ENCODE data around the gene AHCTF1.
"Not testable (repeated sequence)": the region's sequence is repeated elsewhere in the genome, so short reads cannot be mapped to it uniquely, and the experiment has no call there.

Gene AHCTF1

GRCh38 chr1:246933893-246934292 lies 2.1 kb upstream of the AHCTF1 start:
- Histone ChIP-seq H3K9me3 (ENCODE audit: control insufficient read depth, insufficient read depth, low read length) (no peaks in the 10 kb centered on the region), H3K36me3 (ENCODE audit: insufficient read depth, low read length) (no peaks in the 10 kb centered on the region; the same call in 1 of the 2 replicates), H3K9ac (ENCODE audit: low read depth, low read length) (no peak overlapping the region), H3K4me1 (ENCODE audit: insufficient read depth, low read length) (no peaks in the 10 kb centered on the region)

GRCh38 chr1:246932366-246932700 lies 585 bp upstream of the AHCTF1 start:
- H3K9ac ChIP-seq (ENCODE audit: low read depth, low read length): peak overlapping the region; percentile 96
- no peaks in the 10 kb centered on the region for H3K9me3 ChIP-seq (ENCODE audit: control insufficient read depth, insufficient read depth, low read length)
- no peaks in the 10 kb centered on the region; the same call in 1 of the 2 replicates for H3K36me3 ChIP-seq (ENCODE audit: insufficient read depth, low read length)
- no peaks in the 10 kb centered on the region for H3K4me1 ChIP-seq (ENCODE audit: insufficient read depth, low read length)

- Histone ChIP-seq H3K4me1 (ENCODE audit: insufficient read depth, low read length) (no peaks in the 10 kb centered on the region), H3K9me3 (ENCODE audit: control insufficient read depth, insufficient read depth, low read length) (no peaks in the 10 kb centered on the region), H3K9ac (ENCODE audit: low read depth, low read length) (peak overlapping the region; percentile 96), H3K36me3 (ENCODE audit: insufficient read depth, low read length) (no peaks in the 10 kb centered on the region; the same call in 1 of the 2 replicates)
Observed at GRCh38 chr1:246930830-246931548, 759 bp downstream of the AHCTF1 start.

GRCh38 chr1:246925997-246926626 lies 5.6 kb downstream of the AHCTF1 start:
- no peaks in the 10 kb centered on the region for H3K9me3 ChIP-seq (ENCODE audit: control insufficient read depth, insufficient read depth, low read length)
- no peaks in the 10 kb centered on the region for H3K36me3 ChIP-seq (ENCODE audit: insufficient read depth, low read length)
- no peaks in the 10 kb centered on the region for H3K4me1 ChIP-seq (ENCODE audit: insufficient read depth, low read length)
- H3K9ac ChIP-seq (ENCODE audit: low read depth, low read length): no peak overlapping the region

GRCh38 chr1:246923900-246924299 lies 7.8 kb downstream of the AHCTF1 start:
- H3K9ac ChIP-seq (ENCODE audit: low read depth, low read length): no peak overlapping the region
- H3K9me3 ChIP-seq (ENCODE audit: control insufficient read depth, insufficient read depth, low read length): no peaks in the 10 kb centered on the region
- H3K4me1 ChIP-seq (ENCODE audit: insufficient read depth, low read length): no peaks in the 10 kb centered on the region
- no peaks in the 10 kb centered on the region for H3K36me3 ChIP-seq (ENCODE audit: insufficient read depth, low read length)

- no peak overlapping the region for H3K9ac ChIP-seq (ENCODE audit: low read depth, low read length)
- H3K4me1 ChIP-seq (ENCODE audit: insufficient read depth, low read length): no peaks in the 10 kb centered on the region
- H3K9me3 ChIP-seq (ENCODE audit: control insufficient read depth, insufficient read depth, low read length): no peaks in the 10 kb centered on the region
- H3K36me3 ChIP-seq (ENCODE audit: insufficient read depth, low read length): no peaks in the 10 kb centered on the region
Observed at GRCh38 chr1:246923482-246923881, 8.3 kb downstream of the AHCTF1 start.

GRCh38 chr1:246921481-246921880 lies 10.3 kb downstream of the AHCTF1 start:
- H3K9ac ChIP-seq (ENCODE audit: low read depth, low read length): no peak overlapping the region
- no peaks in the 10 kb centered on the region for H3K36me3 ChIP-seq (ENCODE audit: insufficient read depth, low read length)
- no peaks in the 10 kb centered on the region for H3K9me3 ChIP-seq (ENCODE audit: control insufficient read depth, insufficient read depth, low read length)
- H3K4me1 ChIP-seq (ENCODE audit: insufficient read depth, low read length): no peaks in the 10 kb centered on the region

GRCh38 chr1:246919902-246920301 lies 11.8 kb downstream of the AHCTF1 start:
- no peaks in the 10 kb centered on the region for H3K4me1 ChIP-seq (ENCODE audit: insufficient read depth, low read length)
- no peak overlapping the region for H3K9ac ChIP-seq (ENCODE audit: low read depth, low read length)
- no peaks in the 10 kb centered on the region for H3K9me3 ChIP-seq (ENCODE audit: control insufficient read depth, insufficient read depth, low read length)
- H3K36me3 ChIP-seq (ENCODE audit: insufficient read depth, low read length): no peaks in the 10 kb centered on the region

- H3K9ac ChIP-seq (ENCODE audit: low read depth, low read length); H3K4me1 ChIP-seq (ENCODE audit: insufficient read depth, low read length); H3K9me3 ChIP-seq (ENCODE audit: control insufficient read depth, insufficient read depth, low read length); H3K36me3 ChIP-seq (ENCODE audit: insufficient read depth, low read length): not testable (repeated sequence)
Observed at GRCh38 chr1:246916026-246916923, 15.5 kb downstream of the AHCTF1 start.

GRCh38 chr1:246907472-246907871 lies 24.3 kb downstream of the AHCTF1 start:
- Histone ChIP-seq H3K4me1 (ENCODE audit: insufficient read depth, low read length) (no peaks in the 10 kb centered on the region), H3K9me3 (ENCODE audit: control insufficient read depth, insufficient read depth, low read length) (no peaks in the 10 kb centered on the region), H3K9ac (ENCODE audit: low read depth, low read length) (no peak overlapping the region), H3K36me3 (ENCODE audit: insufficient read depth, low read length) (peaks cover 28% of the 10 kb centered on the region)

- Histone ChIP-seq H3K4me1 (ENCODE audit: insufficient read depth, low read length) (no peaks in the 10 kb centered on the region), H3K9me3 (ENCODE audit: control insufficient read depth, insufficient read depth, low read length) (no peaks in the 10 kb centered on the region), H3K36me3 (ENCODE audit: insufficient read depth, low read length) (peaks cover 32% of the 10 kb centered on the region), H3K9ac (ENCODE audit: low read depth, low read length) (no peak overlapping the region)
Observed at GRCh38 chr1:246906833-246907232, 24.9 kb downstream of the AHCTF1 start.

GRCh38 chr1:246901874-246902273 lies 29.9 kb downstream of the AHCTF1 start:
- Histone ChIP-seq H3K4me1 (ENCODE audit: insufficient read depth, low read length) (no peaks in the 10 kb centered on the region), H3K36me3 (ENCODE audit: insufficient read depth, low read length) (peaks cover 34% of the 10 kb centered on the region), H3K9ac (ENCODE audit: low read depth, low read length) (no peak overlapping the region), H3K9me3 (ENCODE audit: control insufficient read depth, insufficient read depth, low read length) (no peaks in the 10 kb centered on the region)

- H3K36me3 ChIP-seq (ENCODE audit: insufficient read depth, low read length): peaks cover 26% of the 10 kb centered on the region
- no peak overlapping the region for H3K9ac ChIP-seq (ENCODE audit: low read depth, low read length)
- H3K9me3 ChIP-seq (ENCODE audit: control insufficient read depth, insufficient read depth, low read length): no peaks in the 10 kb centered on the region
- no peaks in the 10 kb centered on the region for H3K4me1 ChIP-seq (ENCODE audit: insufficient read depth, low read length)
Observed at GRCh38 chr1:246897302-246897701, 34.4 kb downstream of the AHCTF1 start.

- Histone ChIP-seq H3K9ac (ENCODE audit: low read depth, low read length) (no peak overlapping the region), H3K36me3 (ENCODE audit: insufficient read depth, low read length) (peaks cover 18% of the 10 kb centered on the region)
Observed at GRCh38 chr1:246893191-246893939, 38.4 kb downstream of the AHCTF1 start.

More at GRCh38 chr1:246893191-246893939, 38.4 kb downstream of the AHCTF1 start:
- no peaks in the 10 kb centered on the region for H3K9me3 ChIP-seq (ENCODE audit: control insufficient read depth, insufficient read depth, low read length)
- no peaks in the 10 kb centered on the region for H3K4me1 ChIP-seq (ENCODE audit: insufficient read depth, low read length)

Data from ES-I3 (cell line).